HG03521 (cell line): ENCODE measurements around the gene DGKI.
"Not testable (repeated sequence)": the region's sequence is repeated elsewhere in the genome, so short reads cannot be mapped to it uniquely, and the experiment has no call there.

Experiments used
- ATAC-seq: cut with Tn5 transposase; IDR thresholded peaks from one replicate; pipeline ENCODE4 v1.9.1; 2021; ENCODE audit warnings: mild to moderate bottlenecking, moderate library complexity; ENCODE audit not compliant: unreplicated experiment

Gene DGKI

DNA sequence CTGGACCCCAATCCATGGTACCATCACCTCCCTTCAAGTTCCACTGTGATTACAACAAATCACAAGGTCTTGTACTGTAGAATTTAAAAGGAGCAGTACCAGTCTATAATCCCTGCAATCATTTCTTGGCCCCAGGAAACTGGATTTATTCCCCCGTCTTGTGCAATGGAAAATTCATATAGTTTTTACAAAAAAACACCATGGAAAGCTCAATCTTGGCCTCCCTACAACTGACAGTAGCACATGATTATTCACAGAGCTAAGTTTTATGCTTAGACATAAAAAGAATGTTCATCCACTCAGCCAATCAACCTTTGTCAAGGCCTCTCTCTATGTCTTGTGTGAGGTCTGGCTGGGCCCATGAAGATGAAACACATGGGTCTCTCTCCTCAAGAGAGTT lies 10.2 kb downstream of the DGKI start:
- no peak for ATAC-seq

DNA sequence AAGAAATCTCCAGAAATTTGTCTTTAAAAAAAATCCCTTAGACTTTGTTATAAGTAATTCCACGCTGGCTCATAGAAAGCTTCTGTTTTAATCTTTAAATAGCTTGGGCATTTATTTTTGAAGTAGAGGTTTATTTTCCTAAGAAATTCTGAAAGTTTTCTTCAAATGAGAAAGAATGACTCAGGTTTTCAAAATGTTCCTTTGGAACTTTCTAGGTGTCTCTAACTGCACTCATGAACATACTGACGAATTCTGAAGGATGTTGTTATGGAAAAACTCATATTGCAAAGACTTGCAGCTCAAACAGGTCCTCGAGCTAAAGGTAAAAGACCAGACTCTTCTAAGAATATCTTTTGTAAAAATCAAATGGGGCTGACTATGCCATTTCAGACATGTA lies 10.7 kb downstream of the DGKI start:
- ATAC-seq = no peak

- ATAC-seq = no peak
These were observed 11.2 kb downstream of the DGKI start for GRCh38 chr7:137835486-137836112.

GRCh38 chr7:137834552-137834951 lies 12.2 kb downstream of the DGKI start:
- ATAC-seq = no peak

- not testable (repeated sequence) for ATAC-seq
These were observed 13.8 kb downstream of the DGKI start for GRCh38 chr7:137832990-137833389.

DNA sequence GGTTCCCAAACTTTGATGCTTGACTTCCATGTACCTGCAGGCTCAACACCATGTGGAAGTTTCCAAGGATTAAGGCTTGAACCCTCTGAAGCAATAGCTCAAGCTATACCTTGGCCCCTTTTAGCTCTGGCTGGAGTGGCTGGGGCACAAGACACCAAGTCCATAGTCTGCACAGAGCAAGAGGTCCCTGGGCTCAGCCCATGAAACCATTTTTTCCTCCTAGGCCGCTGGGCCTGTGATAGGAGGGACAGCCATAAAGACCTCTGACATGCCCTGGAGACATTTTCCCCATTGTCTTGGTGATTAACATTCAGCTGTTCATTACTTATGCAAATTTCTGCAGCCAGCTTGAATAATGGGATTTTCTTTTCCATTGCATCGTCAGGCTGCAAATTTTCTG lies 14.4 kb downstream of the DGKI start:
- ATAC-seq = no peak

GRCh38 chr7:137831555-137831954 lies 15.2 kb downstream of the DGKI start:
- ATAC-seq = not testable (repeated sequence)

DNA sequence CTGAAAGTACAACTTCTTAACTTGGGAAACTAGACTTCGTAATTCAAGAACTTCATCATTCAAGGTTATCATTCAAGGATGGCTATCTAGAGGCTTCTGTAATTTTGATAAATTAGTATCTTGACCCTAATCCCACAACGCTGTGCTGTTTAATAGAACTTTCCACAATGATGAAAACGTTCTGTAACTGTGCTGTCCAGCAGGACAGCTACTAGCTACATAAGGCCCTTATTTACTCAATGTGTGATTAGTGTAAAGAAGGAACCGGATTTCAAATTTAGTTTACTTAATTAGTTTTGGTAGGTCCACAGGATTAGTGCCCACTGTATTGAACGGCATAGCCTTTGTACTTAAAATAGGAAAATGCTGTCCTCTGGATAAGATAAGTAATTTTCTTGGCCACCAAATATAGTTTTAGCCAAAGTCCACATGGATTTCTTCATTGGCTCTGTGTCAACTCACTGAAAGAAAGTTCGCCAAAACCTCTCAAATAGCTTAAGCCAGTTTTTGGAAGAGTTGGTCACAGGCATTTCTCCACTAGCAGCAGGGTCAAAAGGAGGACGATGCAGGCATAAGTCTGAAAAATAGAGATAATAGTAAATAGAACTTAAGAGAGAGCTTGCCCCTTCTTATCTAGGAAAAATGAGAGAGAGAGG lies 17.3 kb downstream of the DGKI start:
- ATAC-seq = no peak

GRCh38 chr7:137828456-137828855 lies 18.3 kb downstream of the DGKI start:
- no peak for ATAC-seq

DNA sequence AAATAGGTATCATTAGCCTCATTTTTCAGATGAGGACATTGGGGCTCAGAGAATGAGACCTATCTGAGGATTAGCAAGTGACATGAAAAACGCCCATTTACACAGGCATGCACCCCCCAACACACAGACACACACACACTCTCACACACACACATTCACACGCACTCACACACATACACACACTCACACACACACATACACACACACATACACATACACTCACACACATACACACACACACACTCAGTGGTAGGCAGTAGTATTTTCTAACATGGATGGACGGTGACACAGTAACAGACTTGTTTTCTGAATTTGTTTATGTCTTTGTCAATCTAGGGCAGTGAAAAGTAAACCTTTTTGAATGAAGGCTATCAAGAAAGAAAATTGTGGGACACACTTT lies 21.3 kb downstream of the DGKI start:
- ATAC-seq = no peak

GRCh38 chr7:137820677-137821420 lies 25.9 kb downstream of the DGKI start:
- ATAC-seq = no peak

- ATAC-seq = no peak
These were observed 26.6 kb downstream of the DGKI start for GRCh38 chr7:137820156-137820555.

DNA sequence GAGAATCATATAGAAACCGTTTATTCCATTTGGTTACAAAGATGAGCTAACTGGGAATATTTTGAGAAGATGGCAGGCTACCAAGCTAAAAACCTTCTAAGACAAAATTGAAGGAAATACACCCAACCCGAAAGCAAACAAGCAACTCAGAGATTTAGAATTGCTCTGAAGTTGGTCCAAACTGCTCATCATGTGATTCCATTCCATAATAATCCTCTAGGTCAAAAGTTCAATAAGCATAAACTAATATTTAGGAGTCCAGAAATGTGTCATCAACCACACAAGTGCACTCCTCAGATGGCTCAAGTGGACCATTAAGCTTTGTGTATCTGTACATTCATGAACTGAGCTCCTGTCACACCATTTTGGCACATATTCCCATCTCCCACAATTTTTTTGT lies 28.7 kb downstream of the DGKI start:
- no peak for ATAC-seq

DNA sequence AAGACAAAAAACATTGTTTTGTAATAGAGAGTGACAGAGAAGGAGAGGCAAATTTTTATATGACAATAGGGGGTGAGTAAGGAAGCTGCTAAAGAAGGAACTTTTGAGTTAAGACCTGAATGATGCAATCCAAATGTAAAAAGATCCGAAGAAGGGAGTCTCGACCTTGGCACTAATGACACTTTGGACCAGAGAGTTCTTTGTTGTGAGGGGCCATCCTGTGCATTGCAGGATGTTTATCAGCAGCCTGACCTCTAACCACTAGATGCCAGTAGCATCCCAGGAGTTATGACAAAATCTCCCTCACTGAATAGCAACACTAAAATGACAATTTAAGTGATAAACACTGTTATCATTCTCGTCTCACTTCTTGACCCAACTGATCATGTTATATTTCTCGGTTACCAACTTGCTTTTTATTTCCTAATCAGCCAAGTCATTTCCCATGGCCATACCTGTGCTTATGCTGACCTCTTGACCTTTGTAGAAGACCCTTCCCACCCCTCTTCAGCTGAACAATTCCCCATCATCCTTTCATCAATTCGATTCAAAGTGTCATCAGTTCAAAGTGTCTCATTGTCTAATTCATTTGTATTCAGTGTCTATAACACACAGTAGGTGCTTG lies 30.0 kb downstream of the DGKI start:
- no peak for ATAC-seq

GRCh38 chr7:137813541-137813940 lies 33.2 kb downstream of the DGKI start:
- no peak for ATAC-seq

DNA sequence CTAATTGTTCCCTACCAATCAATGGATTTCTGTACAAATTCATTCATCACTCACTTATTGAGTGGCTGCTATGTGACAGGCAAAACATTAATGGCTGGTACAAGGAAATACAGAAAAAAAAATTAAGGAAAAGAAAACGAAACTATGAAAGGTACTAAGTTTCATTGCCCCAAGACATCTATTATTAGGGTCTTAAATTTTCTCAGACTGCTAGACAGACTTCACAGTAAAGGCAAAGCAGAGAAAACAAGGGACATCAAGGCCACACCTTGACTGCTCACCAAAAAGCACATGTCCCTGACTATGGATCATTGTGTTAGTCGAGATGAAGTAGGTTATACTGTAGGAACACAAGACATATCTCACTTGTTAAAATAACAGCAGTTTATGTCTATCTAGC lies 36.5 kb downstream of the DGKI start:
- no peak for ATAC-seq

GRCh38 chr7:137804836-137805235 lies 41.9 kb downstream of the DGKI start:
- no peak for ATAC-seq

- ATAC-seq = no peak
These were observed 45.3 kb downstream of the DGKI start for GRCh38 chr7:137801491-137801890.

GRCh38 chr7:137801003-137801402 lies 45.8 kb downstream of the DGKI start:
- no peak for ATAC-seq

DNA sequence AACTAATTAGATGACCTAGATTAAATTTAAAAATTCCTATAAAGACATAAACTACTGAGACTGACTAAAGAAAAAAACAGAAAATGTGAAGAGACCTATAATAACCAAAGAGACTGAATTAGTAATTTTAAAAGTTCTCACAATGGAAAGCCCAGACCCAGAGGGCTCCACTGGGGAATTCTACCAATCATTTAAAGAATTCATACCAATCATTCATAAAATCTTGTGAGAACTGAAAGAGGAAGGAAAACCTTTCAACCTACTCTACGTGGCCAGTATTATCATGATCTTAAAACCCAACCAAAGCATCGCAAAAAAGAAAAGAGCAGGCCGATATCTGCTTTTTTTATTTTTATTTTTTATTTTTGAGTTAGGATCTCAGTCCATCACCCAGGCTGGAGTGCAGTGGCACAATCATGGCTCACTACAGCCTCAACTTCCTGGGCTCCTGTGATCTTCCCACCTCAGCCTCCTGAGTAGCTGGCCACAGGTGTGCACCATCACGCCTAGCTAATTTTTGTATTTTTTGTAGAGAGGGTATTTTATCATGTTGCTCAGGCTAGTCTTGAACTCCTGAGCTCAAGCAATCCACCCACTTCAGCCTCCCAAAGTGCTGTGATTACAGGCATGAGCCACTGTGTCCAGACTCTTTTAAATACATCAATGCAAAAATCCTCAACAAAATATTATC lies 48.6 kb downstream of the DGKI start:
- peak; percentile 91 for ATAC-seq

GRCh38 chr7:137795211-137795610 lies 51.6 kb downstream of the DGKI start:
- ATAC-seq = no peak
